Fibroblast of pulmonary artery (primary cell): ENCODE measurements around the gene APOL2.
A peak's percentile ranks its signal among the peaks of the same experiment; 100 is the strongest.

ENCODE experiments used
- DNase-seq: peaks from one replicate; pipeline ENCODE4 v3.0.0-alpha.2; 2010; ENCODE audit warnings: low read depth
- H3K4me3 ChIP-seq: replicated peaks from 2 replicates; pipeline ENCODE4 v1.5.1; 2011; ENCODE audit warnings: low read depth, mild to moderate bottlenecking, control low read depth, low read length, moderate library complexity
- CTCF ChIP-seq: IDR thresholded peaks from 2 replicates; pipeline ENCODE4 v1.5.1; 2011; ENCODE audit warnings: mild to moderate bottlenecking, control low read depth, low read length, inconsistent platforms; ENCODE audit errors: missing control alignments

APOL2 gene

GRCh38 chr22:36198536-36198935 lies 40.8 kb downstream of the APOL2 start:
- no peak overlapping the region for H3K4me3 ChIP-seq
- no peak for DNase-seq
- no peak for TF ChIP-seq CTCF

DNA sequence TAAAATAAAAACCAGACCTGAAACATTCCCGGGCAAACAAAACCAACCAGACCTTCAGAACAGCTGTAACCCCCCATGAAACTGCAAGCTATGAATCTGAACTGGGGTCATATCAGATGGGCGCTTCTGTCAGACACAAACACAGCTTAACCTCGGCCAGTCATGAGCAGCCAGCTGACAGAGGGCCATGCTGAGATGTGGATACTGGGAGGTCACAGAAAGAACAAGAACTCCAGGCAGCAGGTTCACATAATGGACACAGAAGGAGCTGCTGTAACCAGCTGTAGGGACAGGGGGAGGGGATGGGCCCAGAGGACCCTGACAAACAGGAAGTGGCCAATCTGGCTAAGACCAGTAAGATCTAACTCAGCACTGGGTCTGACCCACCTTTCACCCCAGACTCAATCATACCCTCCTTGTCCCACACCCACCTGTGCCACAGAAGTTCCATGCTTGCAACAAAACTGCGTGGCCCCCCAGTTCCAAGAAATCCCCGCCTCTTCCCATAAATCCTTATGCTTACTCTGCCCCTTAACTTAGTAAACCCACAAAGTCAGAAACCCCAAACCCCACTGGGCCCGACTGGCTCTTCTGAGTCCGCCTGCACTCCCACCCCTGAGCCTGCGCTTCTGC lies 41.7 kb downstream of the APOL2 start:
- no peak for TF ChIP-seq CTCF
- DNase-seq: no peak
- H3K4me3 ChIP-seq: no peak overlapping the region

GRCh38 chr22:36197065-36197440 lies 42.3 kb downstream of the APOL2 start:
- TF ChIP-seq CTCF: no peak
- peak; percentile 77 for DNase-seq

DNA sequence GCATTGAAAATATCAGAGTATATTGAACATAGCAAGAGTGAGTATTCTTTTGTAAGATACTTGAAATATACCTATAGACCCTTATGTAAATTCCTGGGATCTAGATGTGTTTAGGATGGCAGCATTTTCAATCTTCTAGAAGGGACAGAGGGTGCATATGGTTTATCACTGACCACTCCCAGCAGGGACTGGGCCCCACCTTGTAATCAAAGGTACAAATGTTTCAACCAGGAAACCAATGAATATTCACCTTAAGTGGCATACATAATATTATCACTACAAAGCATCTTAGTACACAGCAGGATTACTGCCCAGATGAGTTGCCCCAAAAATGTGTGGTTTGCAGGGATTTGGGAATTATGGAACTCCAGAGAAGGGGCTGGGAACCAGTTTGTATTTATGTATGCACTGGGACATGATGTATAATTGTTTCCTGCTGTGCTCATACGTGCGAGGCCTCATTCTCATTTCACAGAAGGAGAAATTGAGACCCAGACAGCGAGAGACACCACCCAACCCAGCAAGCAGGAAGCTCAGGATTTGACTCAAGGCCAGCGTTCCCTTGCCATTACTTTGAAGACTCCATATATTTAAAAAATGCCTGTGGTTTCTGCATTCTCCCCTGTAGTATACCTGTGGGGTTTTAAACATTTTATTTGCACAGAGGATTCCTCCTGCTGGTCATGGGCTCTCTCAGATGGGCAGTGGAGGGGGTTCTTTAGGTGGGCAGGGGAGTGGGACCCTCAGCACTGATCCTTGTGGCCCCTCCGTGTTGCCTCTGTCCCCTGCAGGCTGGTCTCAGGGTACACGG lies 42.9 kb downstream of the APOL2 start:
- no peak for TF ChIP-seq CTCF
- H3K4me3 ChIP-seq: no peak overlapping the region
- DNase-seq: no peak

More at GRCh38 chr22:36197065-36197440, 42.3 kb downstream of the APOL2 start:
- H3K4me3 ChIP-seq: no peak overlapping the region

- H3K4me3 ChIP-seq: no peak overlapping the region
- peak; percentile 85 for DNase-seq
- peak; percentile 85 for TF ChIP-seq CTCF
These were observed 44.4 kb downstream of the APOL2 start for GRCh38 chr22:36194971-36195370.

DNA sequence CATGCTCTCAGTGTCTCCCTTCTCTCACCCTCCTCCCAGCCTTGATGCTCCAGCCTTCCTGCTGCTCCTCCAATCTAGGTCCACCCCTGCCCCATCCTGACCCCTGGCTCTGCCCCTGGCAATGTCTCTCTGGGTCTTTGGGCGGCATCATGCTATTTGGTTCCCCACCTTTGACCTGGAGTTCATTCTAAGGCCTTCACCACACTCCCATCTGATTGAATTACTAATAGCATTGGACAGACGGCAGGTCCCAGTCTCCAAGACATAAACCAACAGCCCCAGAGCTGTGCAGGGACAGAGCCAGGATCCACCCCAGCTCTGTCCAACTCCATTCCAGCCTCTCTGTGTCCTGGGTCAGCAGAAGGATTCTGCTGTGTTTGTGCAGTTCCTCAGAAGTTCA lies 44.9 kb downstream of the APOL2 start:
- H3K4me3 ChIP-seq: no peak overlapping the region
- TF ChIP-seq CTCF: no peak
- no peak for DNase-seq

DNA sequence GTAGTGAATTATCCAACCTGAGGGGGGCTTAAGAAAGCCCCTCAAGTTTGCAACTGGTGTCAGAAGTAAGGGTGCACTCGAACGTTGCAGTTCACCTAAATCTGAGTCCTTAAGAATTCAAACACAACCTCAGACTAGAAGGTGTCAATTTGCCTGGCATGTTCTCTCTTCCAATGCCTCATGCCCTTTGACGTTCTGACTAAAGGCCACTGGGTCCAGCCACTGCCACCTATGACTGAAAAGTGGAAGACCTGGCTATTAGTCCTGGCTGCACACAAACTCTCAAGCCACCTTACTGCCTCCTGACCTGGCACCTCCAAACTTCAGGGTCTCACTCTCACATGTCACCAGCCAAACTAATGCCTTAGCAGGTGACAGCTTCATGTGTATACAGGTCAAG lies 45.8 kb downstream of the APOL2 start:
- DNase-seq: no peak
- H3K4me3 ChIP-seq: no peak overlapping the region
- no peak for TF ChIP-seq CTCF
